Tibial nerve (tissue), 3 donors: ENCODE data around the gene NID2.
A peak's percentile ranks its signal among the peaks of the same experiment; 100 is the strongest.

Source experiments
- EP300 ChIP-seq, 2 donors: sonication (generic); formaldehyde crosslinking; IDR thresholded peaks; one replicate each; pipeline ENCODE4 v1.6.1; 2017; ENCODE audit warnings: antibody characterized with exemption in 2 of 2, mild to moderate bottlenecking in 1 of 2
- POLR2A ChIP-seq, 2 donors: fragments of 450-650 bp; IDR thresholded peaks; one replicate each; pipeline ENCODE4 v1.6.1; 2017; ENCODE audit warnings: antibody characterized with exemption in 2 of 2, mild to moderate bottlenecking in 2 of 2, moderate library complexity in 2 of 2

- TF ChIP-seq POLR2A (IDR thresholded peaks at IDR 0.05) (peak; percentile 58 to 84), EP300 (IDR thresholded peaks at IDR 0.05) (peak; percentile 21 to 92)
Observed at GRCh38 chr14:52068615-52069306, at the start of gene NID2.
